Stromal cell of bone marrow (primary cell): Measurements from ENCODE around the gene ARHGAP8.

ENCODE experiments used
- DNase-seq: peaks from one replicate; pipeline ENCODE4 v3.0.0-alpha.2; 2012; ENCODE audit warnings: low read depth

The ARHGAP8 gene

GRCh38 chr22:44862281-44862680 lies 109.9 kb downstream of the ARHGAP8 start:
- no peak for DNase-seq

GRCh38 chr22:44862981-44863860 lies 110.8 kb downstream of the ARHGAP8 start:
- no peak for DNase-seq

GRCh38 chr22:44865193-44866057 lies 113.0 kb downstream of the ARHGAP8 start:
- DNase-seq = no peak

- no peak for DNase-seq
Observed at GRCh38 chr22:44869196-44869595, 116.8 kb downstream of the ARHGAP8 start.

- no peak for DNase-seq
Observed at GRCh38 chr22:44870021-44870420, 117.6 kb downstream of the ARHGAP8 start.

GRCh38 chr22:44871782-44872181 lies 119.4 kb downstream of the ARHGAP8 start:
- no peak for DNase-seq

- no peak for DNase-seq
Observed at GRCh38 chr22:44876921-44877320, 124.5 kb downstream of the ARHGAP8 start.

GRCh38 chr22:44878483-44879300 lies 126.3 kb downstream of the ARHGAP8 start:
- DNase-seq = no peak

- no peak for DNase-seq
Observed at GRCh38 chr22:44879301-44879680, 126.9 kb downstream of the ARHGAP8 start.

- no peak for DNase-seq
Observed at GRCh38 chr22:44880610-44881290, 128.4 kb downstream of the ARHGAP8 start.

GRCh38 chr22:44881624-44882023 lies 129.2 kb downstream of the ARHGAP8 start:
- DNase-seq = no peak

GRCh38 chr22:44882226-44882905 lies 130.0 kb downstream of the ARHGAP8 start:
- no peak for DNase-seq

GRCh38 chr22:44883011-44883421 lies 130.6 kb downstream of the ARHGAP8 start:
- no peak for DNase-seq

- no peak for DNase-seq
Observed at GRCh38 chr22:44884562-44884961, 132.2 kb downstream of the ARHGAP8 start.

GRCh38 chr22:44884968-44885805 lies 132.8 kb downstream of the ARHGAP8 start:
- DNase-seq = no peak

GRCh38 chr22:44885806-44886360 lies 133.5 kb downstream of the ARHGAP8 start:
- no peak for DNase-seq

- DNase-seq = no peak
Observed at GRCh38 chr22:44887941-44888366, 135.6 kb downstream of the ARHGAP8 start.

- DNase-seq = no peak
Observed at GRCh38 chr22:44888491-44889254, 136.3 kb downstream of the ARHGAP8 start.
